ENCODE measurements around the gene KRTAP10-3. TPM values are rescaled to one million over a fixed set of nuclear protein-coding genes. Genes with fewer than 3 reads are reported as not detected.

Gene KRTAP10-3
- total RNA-seq, 1 experiment from 2014 or later, result not detected

- H4K20me1 ChIP-seq (ENCODE audit: insufficient read depth), result no peaks in the 10 kb centered on the region
- no peaks in the 10 kb centered on the region for H3K9me2 ChIP-seq (ENCODE audit: insufficient read depth)
- TF ChIP-seq SRF (IDR thresholded peaks at IDR 0.05; ENCODE audit: low read depth) (no peak), POLR2AphosphoS5 (IDR thresholded peaks at IDR 0.05; ENCODE audit: low read depth, low read length) (no peak), ZFX (IDR thresholded peaks at IDR 0.05) (no peak), TCF7L2 (IDR thresholded peaks at IDR 0.05; ENCODE audit: borderline replicate concordance, extremely low read depth, insufficient read depth, insufficient read length) (no peak), REST (IDR thresholded peaks at IDR 0.05; ENCODE audit: low read depth) (no peak), SP1 (IDR thresholded peaks at IDR 0.05; ENCODE audit: low read depth) (no peak), EGR1 (IDR thresholded peaks at IDR 0.05; ENCODE audit: low read depth) (no peak), CEBPB (IDR thresholded peaks at IDR 0.05; ENCODE audit: low read depth) (no peak), ZBTB33 (IDR thresholded peaks at IDR 0.05; ENCODE audit: extremely low read depth, insufficient replicate concordance, low read length) (no peak)
- no peak overlapping the region for H3K4me2 ChIP-seq (ENCODE audit: low read length)
- RAD21 ChIA-PET (ENCODE audit: low non-redundant PET in 1 of 2, low total read pairs in 2 of 2, uncharacterized antibody in 2 of 2, unreplicated experiment in 2 of 2), result no interaction called here
- no peak for ATAC-seq
- intact Hi-C loops (cut with micrococcal nuclease), result no loop called here
- CTCF ChIA-PET, result no interaction called here
- peaks cover 23% of the 10 kb centered on the region for H3K27me3 ChIP-seq (ENCODE audit: insufficient read depth, low read length)
- no peaks in the 10 kb centered on the region for H3K36me3 ChIP-seq (ENCODE audit: control insufficient read depth in 1 of 2, insufficient read depth in 2 of 2, low read length in 2 of 2)
- POLR2A ChIA-PET, result no interaction called here
- BruUV-seq (replicated peaks), result no TSS peak
- H3K79me2 ChIP-seq (ENCODE audit: insufficient read depth, low read length), result no peaks in the 10 kb centered on the region
- no peak for DNase-seq (ENCODE audit: low read depth, low spot score)
- H3K9me3 ChIP-seq (ENCODE audit: control insufficient read depth in 1 of 2, insufficient read depth in 1 of 2, low read depth in 1 of 2, low read length in 2 of 2), result no peaks in the 10 kb centered on the region
- H2AFZ ChIP-seq (ENCODE audit: low read depth, low read length, poor library complexity, severe bottlenecking), result no peak overlapping the region
- H3K4me1 ChIP-seq (ENCODE audit: control insufficient read depth in 1 of 2, insufficient read depth in 2 of 2, low read length in 2 of 2), result no peaks in the 10 kb centered on the region
- no peak overlapping the region for H3K4me3 ChIP-seq (replicated peaks in 1 of 2; ENCODE audit: low read depth in 1 of 2, low read length in 2 of 2)
- no peak overlapping the region for H3K9ac ChIP-seq (ENCODE audit: low read length)
- no peak overlapping the region for H3K27ac ChIP-seq (ENCODE audit: low read depth, low read length)
Observed at GRCh38 chr21:44589094-44589493, 30.5 kb upstream of the KRTAP10-3 start.
